HUES64 (cell line): ENCODE data around the gene IGF1R.
A peak's percentile ranks its signal among the peaks of the same experiment; 100 is the strongest.

Experiments used
- H3K27ac ChIP-seq: 2 replicates; pipeline ENCODE4 v1.7.0; 2013; ENCODE audit warnings: low read depth, low read length, inconsistent platforms
- H3K27me3 ChIP-seq: 2 replicates; pipeline ENCODE4 v1.6.1; 2013; ENCODE audit warnings: mild to moderate bottlenecking, low read length; ENCODE audit not compliant: insufficient read depth
- H3K36me3 ChIP-seq: 2 replicates; pipeline ENCODE4 v1.6.1; 2013; ENCODE audit warnings: mild to moderate bottlenecking, low read length; ENCODE audit not compliant: insufficient read depth
- H3K4me1 ChIP-seq: 2 replicates; pipeline ENCODE4 v1.6.1; 2013; ENCODE audit warnings: mild to moderate bottlenecking, low read length, moderate library complexity; ENCODE audit not compliant: insufficient read depth
- H3K4me3 ChIP-seq: 2 replicates; pipeline ENCODE4 v1.5.1; 2013; ENCODE audit warnings: mild to moderate bottlenecking, low read length, moderate library complexity
- H3K9ac ChIP-seq: 2 replicates; pipeline ENCODE4 v1.6.1; 2013; ENCODE audit warnings: mild to moderate bottlenecking, low read depth, low read length
- H3K9me3 ChIP-seq: 2 replicates; pipeline ENCODE4 v1.6.1; 2013; ENCODE audit warnings: low read depth, low read length; ENCODE audit not compliant: insufficient read depth
- WGBS: fragments of 150-250, 120-280 bp; methylation state at CpG from one replicate; pipeline ENCODE4 v1.1.7; 2013; ENCODE audit warnings: missing lambda C conversion rate; 5-methylcytosine and 5-hydroxymethylcytosine counted together

Gene IGF1R

DNA sequence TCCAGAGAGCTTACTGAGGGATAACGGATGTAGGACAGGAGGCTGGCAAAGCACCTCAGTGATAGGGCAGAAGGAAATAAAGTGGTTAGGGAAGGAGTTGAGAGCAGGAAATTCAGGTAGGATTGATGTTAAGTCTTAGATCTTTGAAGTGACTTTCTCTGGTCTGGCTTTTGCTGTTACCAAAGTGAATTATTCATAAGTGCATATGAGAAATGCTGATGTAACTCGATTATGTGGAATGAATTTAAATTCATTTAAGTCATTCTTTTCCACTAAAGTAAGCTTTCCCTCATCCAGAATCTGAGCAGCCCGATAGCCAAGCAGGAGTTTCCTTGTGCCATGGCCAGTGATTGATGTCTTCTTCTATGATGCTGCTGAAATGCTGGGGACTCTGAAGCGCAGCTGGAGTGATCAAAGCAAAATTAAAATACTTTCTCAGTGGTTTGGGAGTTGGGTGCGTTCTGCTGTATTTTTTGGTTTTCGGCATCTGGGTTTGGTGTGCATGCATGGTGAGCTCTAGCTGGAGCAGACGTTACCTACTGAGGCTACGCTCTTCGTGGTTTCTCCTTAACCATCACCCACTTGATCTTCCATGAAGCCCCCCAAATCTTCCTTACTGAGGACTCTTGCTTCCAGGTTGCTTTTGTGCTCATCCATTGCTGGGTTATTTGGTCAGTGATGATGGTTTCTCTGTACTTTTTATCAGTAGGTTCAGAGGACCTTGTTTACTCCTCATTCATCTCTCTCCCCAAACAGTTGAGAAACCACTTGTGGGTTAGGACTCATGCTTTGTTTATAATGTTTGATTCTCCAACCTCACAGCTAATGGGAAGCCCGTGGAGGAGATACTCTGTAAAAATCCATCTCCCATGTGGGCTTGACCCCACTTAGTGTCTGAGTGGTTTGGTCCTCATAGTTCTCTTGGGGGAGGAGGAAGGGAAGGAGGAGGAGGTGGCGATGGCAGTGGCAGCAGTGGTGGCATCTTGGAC, 72.5 kb downstream of the IGF1R start:
- WGBS = 93% methylated on average over 11 of the region's 11 CpGs
- H3K27ac ChIP-seq = no peak overlapping the region
- no peaks in the 10 kb centered on the region for H3K36me3 ChIP-seq
- peaks cover 69% of the 10 kb centered on the region for H3K4me1 ChIP-seq
- H3K9ac ChIP-seq = no peak overlapping the region
- no peaks in the 10 kb centered on the region for H3K9me3 ChIP-seq
- H3K27me3 ChIP-seq = no peaks in the 10 kb centered on the region
- H3K4me3 ChIP-seq = no peak overlapping the region

GRCh38 chr15:98722209-98722608, 73.9 kb downstream of the IGF1R start:
- H3K9me3 ChIP-seq = no peaks in the 10 kb centered on the region
- 92% methylated on average over 7 of the region's 8 CpGs for WGBS
- no peak overlapping the region for H3K4me3 ChIP-seq
- no peaks in the 10 kb centered on the region for H3K36me3 ChIP-seq
- H3K4me1 ChIP-seq = peaks cover 64% of the 10 kb centered on the region
- no peak overlapping the region for H3K9ac ChIP-seq
- no peak overlapping the region for H3K27ac ChIP-seq
- no peaks in the 10 kb centered on the region for H3K27me3 ChIP-seq

DNA sequence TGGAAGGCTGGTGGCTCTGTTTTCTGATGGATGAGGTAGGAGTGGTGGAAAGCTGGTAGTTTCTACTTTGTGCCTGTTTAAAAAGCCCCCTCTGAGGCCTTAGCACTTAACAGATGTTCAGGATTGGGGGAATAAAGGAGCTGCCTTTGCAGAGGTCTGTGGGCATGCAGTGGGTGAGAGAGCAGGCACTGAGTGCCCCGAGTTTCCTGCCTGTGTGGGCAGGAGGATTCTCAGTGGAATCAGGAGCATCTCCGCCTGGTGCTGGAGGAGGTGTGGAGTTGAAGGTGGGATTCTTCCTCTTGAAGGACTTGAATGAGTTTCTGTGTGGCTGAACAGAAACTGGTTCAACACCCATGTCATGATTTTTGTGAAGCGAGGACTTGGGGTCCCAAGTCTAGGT, 74.3 kb downstream of the IGF1R start:
- 89% methylated on average over 3 of the region's 3 CpGs for WGBS
- Histone ChIP-seq H3K9ac (no peak overlapping the region), H3K36me3 (no peaks in the 10 kb centered on the region), H3K9me3 (no peaks in the 10 kb centered on the region), H3K27ac (no peak overlapping the region), H3K27me3 (no peaks in the 10 kb centered on the region), H3K4me1 (peaks cover 64% of the 10 kb centered on the region), H3K4me3 (no peak overlapping the region)

DNA sequence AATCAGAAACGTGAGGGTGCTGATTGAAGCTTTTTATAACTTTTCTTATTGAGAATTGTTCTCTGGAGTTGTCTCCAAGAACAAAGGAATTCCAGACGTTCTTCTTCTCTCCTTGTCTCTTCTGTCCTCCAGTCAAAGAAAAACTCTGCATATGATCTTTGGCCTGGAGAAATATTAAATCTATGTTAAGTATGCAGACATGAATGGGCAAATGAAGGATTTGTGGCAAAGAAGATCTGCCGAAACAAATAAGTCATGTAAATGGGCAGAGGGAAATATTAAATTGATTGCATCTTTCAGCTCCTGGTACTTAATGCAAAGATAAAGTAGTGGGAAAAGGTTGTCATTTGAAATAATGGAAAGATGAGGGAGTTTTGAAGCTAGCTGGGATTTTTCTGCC, 74.9 kb downstream of the IGF1R start:
- Histone ChIP-seq H3K27me3 (no peaks in the 10 kb centered on the region), H3K4me1 (peaks cover 64% of the 10 kb centered on the region), H3K27ac (no peak overlapping the region), H3K9me3 (no peaks in the 10 kb centered on the region), H3K4me3 (no peak overlapping the region), H3K9ac (no peak overlapping the region), H3K36me3 (no peaks in the 10 kb centered on the region)
- WGBS = 89% methylated on average over 2 of the region's 3 CpGs

- peaks cover 64% of the 10 kb centered on the region for H3K4me1 ChIP-seq
- WGBS = 91% methylated on average over 1 of the region's 1 CpG
These were observed 75.7 kb downstream of the IGF1R start for GRCh38 chr15:98724048-98724447.

GRCh38 chr15:98724494-98724893, 76.2 kb downstream of the IGF1R start:
- Histone ChIP-seq H3K27ac (no peak overlapping the region), H3K4me1 (peaks cover 64% of the 10 kb centered on the region), H3K36me3 (no peaks in the 10 kb centered on the region), H3K9me3 (no peaks in the 10 kb centered on the region), H3K9ac (no peak overlapping the region), H3K4me3 (no peak overlapping the region), H3K27me3 (no peaks in the 10 kb centered on the region)
- WGBS = 84% methylated on average over 9 of the region's 9 CpGs

More at GRCh38 chr15:98724048-98724447, 75.7 kb downstream of the IGF1R start:
- H3K27ac ChIP-seq = no peak overlapping the region
- no peaks in the 10 kb centered on the region for H3K36me3 ChIP-seq
- H3K9me3 ChIP-seq = no peaks in the 10 kb centered on the region
- H3K27me3 ChIP-seq = no peaks in the 10 kb centered on the region
- H3K4me3 ChIP-seq = no peak overlapping the region
- no peak overlapping the region for H3K9ac ChIP-seq

DNA sequence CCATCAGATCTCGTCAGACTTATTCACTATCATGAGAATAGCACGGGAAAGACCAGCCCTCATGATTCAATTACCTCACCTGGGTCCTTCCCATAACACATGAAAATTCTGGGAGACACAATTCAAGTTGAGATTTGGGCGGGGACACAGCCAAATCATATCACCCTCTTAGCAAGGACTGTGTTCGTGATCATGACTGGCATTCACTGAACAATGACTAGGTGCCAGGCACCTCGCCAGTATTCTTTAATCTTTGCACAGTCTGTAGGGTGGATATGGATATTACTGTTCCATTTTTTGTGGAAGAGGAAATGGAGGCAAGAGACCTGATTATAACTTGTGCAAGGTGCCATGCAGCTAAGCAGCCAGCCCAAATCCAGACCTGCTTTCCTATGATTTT, 77.5 kb downstream of the IGF1R start:
- no peak overlapping the region for H3K27ac ChIP-seq
- 87% methylated on average over 5 of the region's 5 CpGs for WGBS
- H3K4me3 ChIP-seq = no peak overlapping the region
- H3K9me3 ChIP-seq = no peaks in the 10 kb centered on the region
- H3K36me3 ChIP-seq = no peaks in the 10 kb centered on the region
- H3K27me3 ChIP-seq = no peaks in the 10 kb centered on the region
- no peak overlapping the region for H3K9ac ChIP-seq
- peaks cover 66% of the 10 kb centered on the region for H3K4me1 ChIP-seq

DNA sequence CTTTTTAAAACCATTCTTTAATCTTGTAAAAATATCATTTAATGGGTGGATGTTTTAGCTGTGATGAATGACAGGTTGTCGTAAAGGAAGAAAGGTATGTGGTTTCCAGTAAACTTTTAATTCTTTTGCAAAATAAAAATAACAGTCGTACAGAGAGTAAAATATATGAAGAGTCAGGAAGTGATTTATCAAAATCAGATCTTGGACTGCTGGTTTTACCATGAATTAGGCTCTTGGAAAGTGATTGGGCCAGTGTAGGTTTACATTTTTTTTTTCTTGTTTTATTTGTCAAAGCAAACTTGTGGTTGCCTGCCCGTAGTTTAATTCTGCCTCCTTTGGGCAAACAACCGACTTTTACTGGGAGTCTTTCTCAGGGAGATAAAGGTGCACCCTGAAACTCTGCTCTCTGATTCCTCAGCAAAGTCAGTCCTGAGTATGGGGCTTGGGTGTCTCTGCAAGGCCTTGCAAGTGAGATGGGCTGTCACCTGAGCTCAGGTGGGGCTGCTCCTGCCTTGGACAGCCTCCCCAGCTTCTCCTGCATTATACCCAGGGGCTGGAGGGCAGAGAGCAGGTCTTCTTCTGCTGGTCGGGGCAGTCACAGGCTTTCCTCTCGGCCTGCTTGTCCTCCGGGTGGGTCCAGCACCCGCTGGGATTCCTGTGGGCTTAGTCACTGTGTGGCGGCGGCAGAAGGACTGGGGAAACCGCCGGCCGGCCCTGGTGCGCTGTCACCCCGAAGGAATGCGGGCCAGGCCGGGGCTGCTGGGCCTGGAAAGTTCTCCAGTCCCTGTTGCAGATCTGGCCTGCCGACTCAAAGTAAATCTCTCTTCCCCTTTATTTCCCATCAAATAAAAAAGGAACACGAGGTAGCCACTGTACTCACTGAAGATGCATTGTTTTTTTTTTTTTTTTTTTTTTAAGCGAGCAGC, 79.0 kb downstream of the IGF1R start:
- Histone ChIP-seq H3K4me1 (peaks cover 68% of the 10 kb centered on the region), H3K4me3 (no peak overlapping the region)

GRCh38 chr15:98728082-98728810, 79.9 kb downstream of the IGF1R start:
- H3K36me3 ChIP-seq = no peaks in the 10 kb centered on the region
- WGBS = 85% methylated on average over 13 of the region's 13 CpGs
- no peak overlapping the region for H3K4me3 ChIP-seq
- H3K27ac ChIP-seq = peak overlapping the region; percentile 89
- peak overlapping the region; percentile 40; the same call in 1 of the 2 replicates for H3K9ac ChIP-seq
- H3K27me3 ChIP-seq = no peaks in the 10 kb centered on the region
- H3K9me3 ChIP-seq = no peaks in the 10 kb centered on the region
- peaks cover 62% of the 10 kb centered on the region for H3K4me1 ChIP-seq

More for the DNA sequence above, 79.0 kb downstream of the IGF1R start:
- peak overlapping the region; percentile 40; the same call in 1 of the 2 replicates for H3K9ac ChIP-seq
- H3K27me3 ChIP-seq = no peaks in the 10 kb centered on the region
- peak overlapping the region; percentile 89 for H3K27ac ChIP-seq
- no peaks in the 10 kb centered on the region for H3K9me3 ChIP-seq
- no peaks in the 10 kb centered on the region for H3K36me3 ChIP-seq
- WGBS = 25% methylated on average over 19 of the region's 20 CpGs

GRCh38 chr15:98728811-98729160, 80.4 kb downstream of the IGF1R start:
- Histone ChIP-seq H3K27me3 (no peaks in the 10 kb centered on the region), H3K9ac (no peak overlapping the region), H3K36me3 (no peaks in the 10 kb centered on the region), H3K4me1 (peaks cover 62% of the 10 kb centered on the region), H3K27ac (peak overlapping the region; percentile 89; the same call in 1 of the 2 replicates), H3K9me3 (no peaks in the 10 kb centered on the region), H3K4me3 (no peak overlapping the region)
- WGBS = 67% methylated on average over 2 of the region's 2 CpGs
